Ectodermal cell (in vitro differentiated cells): ENCODE results near the gene FSTL4.

Experiments used
- H3K27ac ChIP-seq: 2 replicates; pipeline ENCODE4 v1.7.0; 2013; ENCODE audit warnings: mild to moderate bottlenecking, low read depth, low read length; ENCODE audit not compliant: insufficient read depth, poor library complexity, severe bottlenecking
- H3K27me3 ChIP-seq: 2 replicates; pipeline ENCODE4 v1.7.0; 2013; ENCODE audit warnings: mild to moderate bottlenecking, low read length; ENCODE audit not compliant: insufficient read depth, control insufficient read depth, poor library complexity, severe bottlenecking
- H3K36me3 ChIP-seq: one replicate; pipeline ENCODE4 v1.7.0; 2013; ENCODE audit warnings: low read length; ENCODE audit not compliant: control insufficient read depth, insufficient read depth
- H3K4me1 ChIP-seq: one replicate; pipeline ENCODE4 v1.7.0; 2013; ENCODE audit warnings: low read length; ENCODE audit not compliant: control insufficient read depth, insufficient read depth
- H3K4me3 ChIP-seq: 2 replicates; pipeline ENCODE4 v1.7.0; 2013; ENCODE audit warnings: low read depth, low read length, control low read depth; ENCODE audit not compliant: insufficient read depth
- H3K9me3 ChIP-seq: 2 replicates; pipeline ENCODE4 v1.7.0; 2013; ENCODE audit warnings: mild to moderate bottlenecking, low read length, moderate library complexity; ENCODE audit not compliant: control insufficient read depth
- WGBS, 2 experiments: methylation state at CpG; one replicate each; pipeline ENCODE4 v1.1.7; 2013; ENCODE audit warnings: missing lambda C conversion rate in 2 of 2; 5-methylcytosine and 5-hydroxymethylcytosine counted together

FSTL4 gene

DNA sequence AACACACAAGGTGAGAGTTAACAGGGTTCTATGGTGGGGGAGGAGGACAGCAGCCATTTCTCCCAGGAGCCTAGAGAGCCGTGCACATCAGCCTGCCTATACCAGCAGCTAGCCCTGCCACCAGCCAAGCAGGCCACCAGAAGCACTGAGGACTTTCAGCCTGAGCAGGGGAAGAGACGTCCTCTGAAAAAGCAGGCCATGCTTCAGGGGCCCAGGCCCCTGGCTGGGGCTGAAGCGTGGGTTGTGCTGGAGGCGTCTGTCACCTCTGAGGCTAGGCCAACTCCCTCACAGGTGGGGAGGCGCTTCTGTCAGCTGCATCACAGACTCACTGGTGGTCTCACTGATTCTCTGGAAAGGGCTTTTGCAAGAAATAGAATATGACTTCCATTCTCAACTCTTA is 16.3 kb downstream of the FSTL4 start:
- Histone ChIP-seq H3K36me3 (no peaks in the 10 kb centered on the region), H3K27ac (no peak overlapping the region), H3K27me3 (no peaks in the 10 kb centered on the region), H3K4me3 (no peak overlapping the region), H3K4me1 (no peaks in the 10 kb centered on the region), H3K9me3 (no peaks in the 10 kb centered on the region)
- WGBS, 2 experiments, result 88% methylated on average over 5 of the region's 5 CpGs

DNA sequence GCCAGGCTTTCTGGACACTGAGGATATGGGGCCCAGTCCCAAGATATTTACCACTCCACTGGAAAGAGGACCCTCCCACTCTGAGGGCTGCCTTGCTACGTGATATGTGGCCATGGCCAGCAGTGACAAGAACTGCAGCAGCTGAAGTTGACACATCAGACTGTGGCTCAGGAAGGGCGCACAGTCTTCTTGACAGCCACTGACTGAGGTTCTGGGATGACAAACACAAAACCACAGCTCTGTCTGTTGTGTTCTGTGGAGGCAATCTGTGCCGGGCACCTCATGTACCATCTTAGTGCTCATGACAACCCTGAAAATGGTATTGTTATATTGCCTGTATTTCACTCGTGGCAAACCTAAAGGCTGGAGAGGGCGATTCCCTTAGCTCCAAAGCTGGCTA is 16.9 kb downstream of the FSTL4 start:
- no peaks in the 10 kb centered on the region for H3K27me3 ChIP-seq
- H3K36me3 ChIP-seq, result no peaks in the 10 kb centered on the region
- no peak overlapping the region for H3K4me3 ChIP-seq
- no peaks in the 10 kb centered on the region for H3K4me1 ChIP-seq
- H3K9me3 ChIP-seq, result no peaks in the 10 kb centered on the region
- no peak overlapping the region for H3K27ac ChIP-seq
- WGBS, 2 experiments, result 90 to 95% methylated on average over 5 of the region's 5 CpGs

DNA sequence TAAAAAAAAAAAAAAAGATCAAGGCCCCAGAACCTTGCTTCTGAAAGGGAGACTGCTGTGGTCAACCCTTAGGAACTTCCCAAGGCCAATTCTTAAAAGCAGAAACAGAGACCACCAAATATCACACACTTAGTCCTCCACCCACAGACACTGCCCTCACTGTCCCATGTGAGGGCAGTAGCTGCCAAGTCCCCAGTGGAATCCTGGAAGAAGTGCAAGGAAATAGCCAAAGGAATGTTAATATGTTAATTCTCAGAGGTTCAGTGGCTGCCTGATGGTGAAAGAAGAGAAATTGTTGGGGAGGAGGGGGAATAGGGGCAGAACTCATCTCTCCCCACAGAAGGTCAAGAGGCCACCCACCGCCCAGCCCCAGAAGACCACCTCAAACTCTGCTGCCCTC is 23.1 kb downstream of the FSTL4 start:
- H3K4me1 ChIP-seq, result no peaks in the 10 kb centered on the region
- no peaks in the 10 kb centered on the region for H3K27me3 ChIP-seq
- H3K4me3 ChIP-seq, result no peak overlapping the region
- WGBS, 2 experiments, result 53 to 56% methylated on average over 1 of the region's 1 CpG
- no peak overlapping the region for H3K27ac ChIP-seq
- no peaks in the 10 kb centered on the region for H3K9me3 ChIP-seq
- no peaks in the 10 kb centered on the region for H3K36me3 ChIP-seq

DNA sequence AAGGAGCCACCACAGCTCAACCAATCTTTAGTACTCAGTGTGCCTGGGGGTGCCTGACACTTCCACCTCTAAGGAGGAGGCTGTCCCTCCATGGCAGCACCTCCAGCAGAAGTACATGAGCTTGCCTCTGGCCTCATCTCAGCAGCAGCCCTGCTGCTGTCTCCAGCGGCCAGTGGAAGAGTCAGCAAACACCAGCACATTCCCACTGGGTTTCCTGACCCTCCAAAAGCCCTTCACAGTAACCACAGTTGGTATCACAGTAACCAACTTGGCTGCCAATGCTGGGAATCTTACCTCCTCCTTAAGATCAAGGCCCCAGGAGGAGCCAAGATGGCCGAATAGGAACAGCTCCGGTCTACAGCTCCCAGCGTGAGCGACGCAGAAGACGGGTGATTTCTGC is 29.4 kb downstream of the FSTL4 start:
- Histone ChIP-seq H3K4me1 (no peaks in the 10 kb centered on the region), H3K27ac (no peak overlapping the region), H3K4me3 (no peak overlapping the region), H3K36me3 (no peaks in the 10 kb centered on the region), H3K9me3 (no peaks in the 10 kb centered on the region), H3K27me3 (no peaks in the 10 kb centered on the region)
- 50 to 69% methylated on average over 7 of the region's 7 CpGs for WGBS, 2 experiments

DNA sequence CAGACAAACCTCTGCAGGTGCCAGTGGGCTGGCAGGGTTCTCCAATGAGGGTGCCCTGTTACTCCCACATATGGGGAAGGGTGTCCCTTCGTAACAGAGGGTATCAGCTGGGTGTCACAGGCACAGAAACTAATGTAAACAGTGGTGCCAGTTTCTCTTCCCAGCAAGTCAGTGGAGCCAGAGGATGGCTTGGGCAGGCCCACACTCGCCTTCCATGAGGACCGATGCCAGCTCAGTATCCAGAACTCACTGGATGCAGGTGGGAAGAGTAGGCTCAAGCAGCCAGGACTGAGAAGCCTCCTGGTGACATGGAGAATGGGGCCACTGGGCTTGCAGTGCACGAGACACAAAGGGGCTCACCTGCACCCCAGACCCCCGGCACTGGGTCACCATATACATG is 30.4 kb downstream of the FSTL4 start:
- Histone ChIP-seq H3K36me3 (no peaks in the 10 kb centered on the region), H3K4me1 (no peaks in the 10 kb centered on the region), H3K27me3 (no peaks in the 10 kb centered on the region), H3K27ac (no peak overlapping the region), H3K9me3 (no peaks in the 10 kb centered on the region), H3K4me3 (no peak overlapping the region)
- WGBS, 2 experiments, result 92 to 97% methylated on average over 5 of the region's 5 CpGs

DNA sequence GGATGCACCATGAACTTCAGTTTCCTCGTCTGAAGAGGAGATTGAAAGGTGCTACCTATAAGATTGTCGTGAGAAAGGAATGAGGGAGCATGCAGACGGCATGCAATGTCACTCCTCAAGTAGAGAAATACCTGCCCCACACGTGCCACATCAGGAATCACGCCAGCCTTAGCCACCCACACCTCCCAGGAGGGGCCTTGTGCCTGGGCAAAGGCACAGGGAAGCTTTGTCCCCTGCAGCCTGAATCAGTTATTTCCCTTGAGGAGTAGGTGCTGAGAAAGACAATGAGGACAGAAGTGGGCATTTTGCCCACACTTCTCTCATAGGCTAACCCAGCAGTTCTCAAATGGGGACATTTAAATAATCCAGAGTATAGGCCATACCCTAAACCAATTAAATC is 31.0 kb downstream of the FSTL4 start:
- 81 to 82% methylated on average over 5 of the region's 5 CpGs for WGBS, 2 experiments
- Histone ChIP-seq H3K9me3 (no peaks in the 10 kb centered on the region), H3K4me1 (no peaks in the 10 kb centered on the region), H3K4me3 (no peak overlapping the region), H3K36me3 (no peaks in the 10 kb centered on the region), H3K27ac (no peak overlapping the region), H3K27me3 (no peaks in the 10 kb centered on the region)

DNA sequence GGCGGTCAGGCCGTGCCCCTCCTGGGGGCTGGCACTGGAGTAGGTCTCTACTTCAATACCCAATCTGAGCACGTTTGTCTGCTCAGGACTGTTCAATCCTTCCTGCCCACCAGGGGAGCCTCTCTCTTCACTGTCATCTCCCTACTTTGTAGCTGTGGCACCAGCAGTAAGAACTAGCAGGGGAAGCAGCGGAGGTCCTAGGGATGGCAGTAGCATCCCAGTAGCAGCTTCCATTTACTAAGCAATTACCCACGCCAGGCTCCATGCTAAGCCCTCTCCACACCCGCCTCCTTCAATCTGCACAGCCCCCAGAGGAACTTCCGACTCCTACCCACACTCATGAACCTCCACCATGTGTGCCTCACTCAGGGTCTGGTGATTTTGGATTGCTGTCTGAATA is 31.7 kb downstream of the FSTL4 start:
- H3K27me3 ChIP-seq, result no peaks in the 10 kb centered on the region
- no peak overlapping the region for H3K27ac ChIP-seq
- no peaks in the 10 kb centered on the region for H3K36me3 ChIP-seq
- H3K4me3 ChIP-seq, result no peak overlapping the region
- WGBS, 2 experiments, result 77 to 82% methylated on average over 6 to 7 of the region's 7 CpGs
- no peaks in the 10 kb centered on the region for H3K4me1 ChIP-seq
- H3K9me3 ChIP-seq, result no peaks in the 10 kb centered on the region

DNA sequence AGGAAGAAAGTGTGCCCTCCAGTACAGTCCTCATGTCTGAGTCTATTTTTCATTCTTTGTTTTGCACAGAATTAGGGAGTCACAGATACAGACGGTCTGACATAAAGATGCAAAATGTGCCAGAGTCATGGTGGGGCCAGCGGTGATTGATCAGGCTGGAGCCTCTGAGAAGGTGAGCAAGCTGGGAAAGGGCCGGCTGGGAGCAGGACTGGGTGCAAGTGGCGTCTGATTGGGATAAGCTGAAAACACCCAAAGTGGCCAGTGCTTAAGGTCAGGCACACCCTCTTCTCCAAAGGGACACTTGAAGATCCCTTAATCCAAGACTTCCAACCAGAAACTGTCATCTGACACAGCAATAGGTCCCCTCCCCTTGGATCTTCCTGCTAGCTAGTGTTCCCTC is 32.6 kb downstream of the FSTL4 start:
- H3K9me3 ChIP-seq, result no peaks in the 10 kb centered on the region
- H3K4me1 ChIP-seq, result no peaks in the 10 kb centered on the region
- 93 to 94% methylated on average over 4 of the region's 4 CpGs for WGBS, 2 experiments

DNA sequence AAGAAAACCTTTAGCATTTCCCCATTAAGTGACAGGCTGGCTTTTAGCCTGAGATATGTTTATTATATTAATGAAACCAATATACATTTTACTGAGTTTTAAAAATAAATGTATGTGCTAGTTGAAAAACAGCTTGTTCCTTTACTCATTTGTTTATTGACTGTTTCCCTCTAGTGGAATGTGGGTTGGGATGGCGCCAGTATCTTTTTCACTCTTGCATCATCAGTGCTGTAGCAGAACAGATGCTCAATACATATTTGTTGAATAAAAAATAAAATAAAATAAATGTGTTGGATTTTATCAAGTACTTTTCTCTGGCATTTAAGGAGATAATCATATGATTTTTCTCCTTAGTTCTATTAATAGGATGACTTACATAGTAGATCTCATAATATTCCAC is 43.0 kb downstream of the FSTL4 start:
- no peaks in the 10 kb centered on the region for H3K4me1 ChIP-seq
- no peaks in the 10 kb centered on the region for H3K27me3 ChIP-seq
- 100% methylated on average over 1 of the region's 1 CpG; no CpG with 5 or more reads in 1 of the 2 experiments for WGBS, 2 experiments
- H3K9me3 ChIP-seq, result no peaks in the 10 kb centered on the region
- no peaks in the 10 kb centered on the region for H3K36me3 ChIP-seq
- no peak overlapping the region for H3K4me3 ChIP-seq
- H3K27ac ChIP-seq, result no peak overlapping the region

More for the DNA sequence above, 32.6 kb downstream of the FSTL4 start:
- Histone ChIP-seq H3K27me3 (no peaks in the 10 kb centered on the region), H3K36me3 (no peaks in the 10 kb centered on the region), H3K4me3 (no peak overlapping the region), H3K27ac (no peak overlapping the region)

DNA sequence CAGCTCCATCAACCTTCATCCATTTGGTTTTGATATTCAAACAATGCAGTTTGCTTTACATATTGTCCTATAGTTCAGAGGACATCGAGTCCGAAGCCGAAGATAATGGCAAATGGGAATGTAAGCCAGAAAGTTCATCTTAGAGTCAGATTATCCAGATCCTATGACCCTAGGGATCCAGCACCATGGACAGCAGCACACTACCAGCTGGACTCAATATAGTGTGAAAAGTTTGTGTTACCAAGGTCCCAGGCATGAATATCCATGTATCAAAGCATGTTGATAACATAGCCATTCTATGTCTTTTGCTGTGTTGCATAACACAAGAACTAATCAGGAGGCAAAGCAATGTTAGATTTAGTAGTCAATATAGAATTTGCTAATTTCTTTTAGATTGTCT is 46.3 kb downstream of the FSTL4 start:
- Histone ChIP-seq H3K36me3 (no peaks in the 10 kb centered on the region), H3K4me1 (no peaks in the 10 kb centered on the region), H3K9me3 (no peaks in the 10 kb centered on the region), H3K27ac (no peak overlapping the region), H3K27me3 (no peaks in the 10 kb centered on the region), H3K4me3 (no peak overlapping the region)
- WGBS, 2 experiments, result 70 to 73% methylated on average over 3 of the region's 3 CpGs

DNA sequence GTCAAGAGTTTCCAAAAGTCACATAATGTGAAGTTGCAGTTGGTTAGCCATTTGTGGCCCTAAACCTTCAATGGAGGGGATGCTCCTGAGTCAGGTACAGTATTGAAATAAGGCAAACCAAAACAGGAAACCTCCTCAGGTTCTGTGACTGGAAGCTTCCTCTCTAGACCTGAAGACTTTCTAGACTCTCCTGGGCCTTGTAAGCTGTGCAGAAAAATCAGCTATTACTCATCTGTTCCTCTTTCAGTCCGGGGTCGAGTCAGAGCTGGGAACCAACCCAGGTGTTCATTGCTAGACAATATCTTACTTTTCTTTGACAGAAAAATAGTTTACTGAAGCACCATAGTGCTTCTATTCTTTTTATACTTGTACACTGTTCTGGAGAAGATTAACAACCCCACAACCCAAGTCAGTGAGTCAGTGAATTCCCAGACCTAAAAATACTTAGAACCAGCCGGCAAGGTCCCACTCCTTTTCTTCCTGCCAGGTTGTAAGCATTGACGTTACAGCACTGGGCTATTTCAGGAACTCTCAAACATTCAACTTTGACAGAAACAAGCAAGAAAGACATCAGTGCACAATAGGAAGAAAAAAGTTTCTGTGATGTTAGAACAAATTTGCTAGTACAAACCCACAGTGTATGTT is 47.3 kb downstream of the FSTL4 start:
- no peaks in the 10 kb centered on the region for H3K36me3 ChIP-seq
- H3K4me3 ChIP-seq, result no peak overlapping the region
- no peaks in the 10 kb centered on the region for H3K27me3 ChIP-seq
- 90 to 94% methylated on average over 4 of the region's 4 CpGs for WGBS, 2 experiments
- H3K4me1 ChIP-seq, result no peaks in the 10 kb centered on the region
- H3K27ac ChIP-seq, result no peak overlapping the region
- no peaks in the 10 kb centered on the region for H3K9me3 ChIP-seq
